HS-27A (cell line): ENCODE results near the gene LDB2.

Experiments
- DNase-seq: peaks from one replicate; pipeline ENCODE4 v3.0.0-alpha.2; 2012; ENCODE audit warnings: low read depth, missing footprints

LDB2 gene

DNA sequence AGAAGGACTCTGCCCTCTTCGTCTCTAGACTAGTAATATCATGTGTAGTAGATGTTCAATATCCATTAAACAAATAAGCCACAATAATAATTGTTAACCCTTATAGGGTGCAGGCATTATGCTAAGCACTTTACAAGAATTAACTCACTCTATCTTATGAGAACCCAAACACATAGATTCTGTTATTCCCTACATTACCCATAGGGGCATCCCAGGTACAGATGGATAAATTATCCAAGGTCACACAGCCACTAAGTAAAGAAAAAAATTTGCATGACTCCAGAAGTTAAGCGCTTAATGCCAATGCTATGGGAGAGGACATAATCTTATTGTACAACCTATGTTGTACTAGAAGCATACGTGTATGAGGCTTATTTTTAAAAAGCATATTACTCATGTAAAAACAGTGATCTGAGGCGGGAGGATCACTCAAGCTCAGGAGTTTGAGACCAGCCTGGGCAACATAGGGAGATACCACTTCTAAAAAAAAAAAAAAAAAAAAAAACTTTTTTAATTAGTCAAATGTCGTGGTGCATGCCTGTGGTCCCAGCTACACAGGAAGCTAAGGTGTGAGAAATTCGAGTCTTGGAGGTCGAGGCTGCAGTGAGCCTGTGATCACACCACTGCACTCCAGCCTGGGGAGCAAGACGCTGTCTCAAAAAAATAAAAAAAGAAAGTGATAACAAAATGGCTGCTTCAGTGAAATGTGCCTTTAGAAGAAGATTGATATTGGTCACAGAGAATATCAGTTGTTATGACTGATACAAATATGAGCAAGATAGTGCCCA, 13.6 kb downstream of the LDB2 start:
- no peak for DNase-seq

DNA sequence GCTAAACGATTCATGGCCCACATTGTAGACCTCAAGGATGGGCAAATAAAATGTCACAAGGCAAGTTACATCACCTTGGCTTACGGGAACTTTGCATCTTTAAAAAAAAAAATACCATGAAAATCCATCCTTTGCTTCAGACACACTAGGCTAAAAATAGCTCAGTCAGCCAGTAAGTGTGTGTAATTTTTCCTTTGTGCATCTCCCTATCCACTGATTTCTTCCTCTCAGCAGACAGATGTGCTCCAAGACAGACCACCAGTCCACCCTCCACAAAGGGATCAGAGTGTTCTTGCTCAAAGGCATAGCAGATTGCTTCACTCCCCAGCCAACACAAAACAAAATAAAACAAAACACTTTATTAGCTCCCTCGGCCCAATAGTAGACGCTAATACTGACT, 14.6 kb downstream of the LDB2 start:
- no peak for DNase-seq

DNA sequence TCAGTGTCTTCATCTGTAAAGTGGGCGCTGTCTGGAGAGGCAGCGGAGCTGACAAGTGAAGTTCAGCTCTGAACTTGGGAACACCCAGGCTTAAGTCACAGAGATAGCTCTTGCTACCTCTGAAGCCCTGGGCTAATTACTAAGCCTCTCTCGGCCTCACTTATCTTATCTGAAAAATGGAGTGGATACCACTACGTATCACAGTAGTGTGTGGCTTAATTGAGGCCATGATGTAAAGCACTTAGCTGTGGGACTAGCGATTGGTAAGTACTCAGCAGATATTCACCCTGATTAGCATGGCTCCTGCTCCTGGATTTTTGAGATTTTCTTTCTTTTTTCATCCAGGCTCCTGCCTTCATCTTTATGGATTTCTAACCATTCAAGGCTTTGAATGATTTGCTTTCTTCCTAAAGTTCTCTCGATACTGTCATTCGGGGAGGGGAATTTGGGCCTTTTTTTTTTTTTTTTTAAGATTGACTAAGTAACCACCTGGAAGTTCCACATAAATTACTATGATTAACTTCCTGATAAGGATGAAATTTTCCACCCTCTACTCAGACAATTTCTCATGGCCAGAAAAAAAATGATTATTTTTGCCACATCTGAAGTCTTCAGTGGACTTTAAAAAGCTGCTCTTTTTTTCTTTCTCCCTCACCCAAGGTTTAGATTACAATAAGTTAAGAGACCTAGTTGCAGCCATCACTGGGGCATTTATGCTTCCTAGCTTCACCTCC, 17.1 kb downstream of the LDB2 start:
- no peak for DNase-seq

DNA sequence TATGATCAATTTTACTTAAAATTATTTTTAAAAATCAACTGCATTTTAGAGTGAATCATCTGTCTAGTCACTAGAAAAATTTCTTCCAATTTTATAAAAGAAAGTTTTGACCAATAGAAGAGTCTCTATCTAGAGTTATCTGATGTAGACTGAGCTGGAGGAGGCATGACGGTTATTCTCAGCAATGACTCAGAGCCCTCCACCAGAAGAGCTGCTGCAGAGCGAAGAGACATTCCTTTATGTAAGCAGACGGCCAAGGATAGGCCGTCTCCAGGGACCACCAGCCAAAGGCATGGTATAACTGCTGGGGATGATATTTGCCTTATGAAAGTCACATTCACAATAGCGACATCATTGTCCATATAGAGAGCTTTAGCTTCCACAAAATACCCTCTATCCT, 23.0 kb downstream of the LDB2 start:
- DNase-seq = peak; percentile 66

DNA sequence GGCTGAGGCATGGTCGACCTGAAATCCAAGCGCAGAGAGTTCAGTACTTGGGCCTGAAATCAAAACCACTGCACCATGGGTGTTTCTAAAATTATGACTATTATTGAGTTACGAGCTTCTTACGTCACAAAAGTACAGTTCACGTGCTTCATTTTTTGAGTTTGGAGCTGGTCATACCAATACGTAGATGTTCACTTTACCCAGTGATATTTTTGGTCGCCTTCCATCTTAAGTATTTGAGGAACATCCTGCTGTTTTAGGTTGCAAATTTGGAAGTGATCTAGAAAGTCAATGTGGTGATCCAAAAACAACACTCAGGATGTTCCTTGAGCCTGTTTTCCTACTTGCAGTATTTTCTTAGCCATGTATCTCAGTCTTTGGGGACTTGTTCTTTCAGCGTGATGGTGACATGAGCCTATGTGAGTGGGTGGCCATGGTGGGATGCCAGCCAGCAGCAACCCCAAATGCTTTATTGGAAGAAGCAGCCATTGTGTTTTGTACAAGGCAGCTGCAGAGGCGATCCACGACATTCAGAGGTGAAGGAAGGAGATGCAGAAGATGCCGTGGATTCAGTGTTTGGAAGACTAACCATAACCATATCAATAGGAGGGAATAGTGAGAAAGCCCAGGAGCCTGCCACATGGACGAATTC, 28.7 kb downstream of the LDB2 start:
- no peak for DNase-seq

DNA sequence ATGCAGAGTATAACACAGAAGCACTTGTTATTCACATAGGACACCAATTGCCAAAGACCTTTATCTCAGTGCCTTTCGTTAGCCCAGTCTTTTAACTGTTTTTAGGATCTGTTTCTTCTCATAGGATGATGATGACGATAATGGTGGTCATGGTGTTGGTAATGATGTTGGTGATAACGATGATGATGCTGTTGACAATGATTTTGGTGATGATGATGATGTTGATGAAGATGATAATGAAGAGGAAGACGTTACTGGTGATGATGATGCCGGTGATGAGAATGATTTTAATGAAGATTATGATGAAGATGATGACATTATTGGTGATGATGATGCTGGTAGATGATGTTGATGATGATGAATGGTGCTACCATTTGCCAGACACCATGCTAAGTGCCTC, 29.8 kb downstream of the LDB2 start:
- no peak for DNase-seq

DNA sequence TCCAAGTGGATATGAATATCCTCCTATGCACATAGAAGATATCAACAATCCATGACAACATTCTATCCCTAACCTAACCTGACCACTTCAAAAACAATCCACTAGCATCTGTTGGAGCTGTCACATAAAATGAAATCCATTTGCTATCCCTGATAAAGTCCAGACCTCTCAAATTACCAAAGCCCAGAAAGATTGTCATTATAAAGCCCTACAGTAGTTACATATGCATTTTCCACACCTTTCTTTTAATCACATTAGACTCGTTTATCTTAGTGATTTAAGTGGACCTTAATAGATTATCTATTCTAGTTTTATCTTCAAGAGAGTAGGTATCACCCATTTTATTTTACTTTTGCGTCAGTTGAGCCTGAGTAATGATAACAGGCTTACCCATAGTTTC, 30.6 kb downstream of the LDB2 start:
- no peak for DNase-seq

DNA sequence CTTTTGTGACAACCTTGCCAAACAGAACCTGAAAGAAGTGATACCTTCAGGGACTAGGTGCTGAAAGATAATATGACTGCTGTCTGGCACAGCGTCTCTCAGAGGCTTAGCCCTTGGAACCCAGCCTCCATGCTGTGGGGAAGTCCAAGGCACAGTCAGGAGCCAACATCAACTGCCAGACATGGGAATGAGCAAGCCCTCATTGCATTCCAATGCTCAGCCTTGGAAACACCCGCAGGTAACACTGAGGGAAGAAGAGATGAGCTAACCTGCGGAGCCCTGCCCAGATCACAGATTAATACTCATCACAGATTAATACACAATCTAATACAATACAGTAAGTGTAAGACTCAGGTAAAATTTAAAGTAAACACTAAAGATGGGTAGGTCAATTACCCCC, 31.5 kb downstream of the LDB2 start:
- DNase-seq = no peak

DNA sequence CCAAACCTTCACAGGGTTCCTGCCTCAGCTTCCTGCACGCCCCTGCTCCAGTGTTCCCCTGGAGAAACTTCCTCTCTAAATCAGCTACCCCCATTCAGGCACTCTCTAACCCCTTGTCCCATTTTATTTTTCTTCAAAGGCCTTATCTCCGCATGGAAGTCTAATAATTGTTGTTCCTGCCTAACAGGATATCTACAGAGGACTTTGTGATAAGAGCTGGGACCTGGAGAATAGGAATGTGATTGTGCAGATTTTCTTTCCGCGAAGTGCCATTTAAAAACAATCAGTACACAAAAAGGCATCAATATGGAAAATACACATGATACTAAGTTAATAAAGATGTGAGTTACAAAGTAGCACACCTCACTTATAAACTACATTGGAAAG, 32.6 kb downstream of the LDB2 start:
- no peak for DNase-seq

DNA sequence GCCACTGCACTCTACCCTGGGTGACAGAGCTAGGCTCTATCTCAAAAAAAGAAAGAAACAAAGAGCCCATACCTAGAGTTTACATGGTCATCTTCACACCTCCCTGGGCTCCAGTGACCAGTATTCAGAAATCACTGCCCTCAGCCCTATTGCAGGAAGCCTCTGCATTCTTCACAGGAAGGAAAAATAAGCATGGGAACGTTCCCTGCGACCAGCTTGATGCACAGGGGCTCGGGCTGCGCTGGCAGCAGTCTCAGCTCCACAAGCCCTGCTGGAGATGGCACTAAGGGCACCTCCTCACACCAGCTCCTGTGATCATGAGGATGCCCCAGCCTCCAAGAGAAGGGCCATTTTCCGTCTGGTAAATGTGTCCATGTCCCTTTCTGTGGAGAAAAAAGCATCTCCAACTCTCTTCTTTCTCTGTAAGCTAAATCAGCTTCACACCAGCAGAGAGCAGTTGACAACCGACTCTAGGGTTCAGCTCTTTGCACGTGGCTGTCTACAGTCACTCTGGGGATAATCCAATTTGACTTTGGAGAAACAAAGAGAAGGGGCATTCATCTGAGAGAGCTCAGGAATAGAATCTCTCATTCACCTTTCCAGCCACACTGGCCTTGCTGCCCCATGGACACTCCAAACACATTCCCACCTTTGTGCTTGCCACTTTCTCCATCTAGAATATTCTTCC, 33.1 kb downstream of the LDB2 start:
- DNase-seq = no peak

DNA sequence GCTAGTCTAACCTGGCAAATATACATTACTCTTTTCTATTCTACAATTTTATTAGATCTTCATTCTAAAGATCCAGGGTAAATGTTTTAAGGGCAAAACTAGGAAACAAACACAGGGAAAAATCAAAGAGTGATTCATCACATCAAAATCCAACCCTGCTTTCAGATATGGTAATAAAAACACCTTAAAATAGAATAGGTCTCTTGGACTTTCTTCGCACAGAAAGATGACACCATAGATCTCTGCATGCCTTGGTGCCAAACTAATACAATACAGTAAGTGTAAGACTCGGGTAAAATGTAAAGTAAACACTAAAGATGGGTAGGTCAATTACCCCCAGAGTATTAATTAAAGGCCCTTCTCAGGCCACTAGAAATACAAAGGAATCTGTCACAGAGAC, 34.2 kb downstream of the LDB2 start:
- DNase-seq = no peak

DNA sequence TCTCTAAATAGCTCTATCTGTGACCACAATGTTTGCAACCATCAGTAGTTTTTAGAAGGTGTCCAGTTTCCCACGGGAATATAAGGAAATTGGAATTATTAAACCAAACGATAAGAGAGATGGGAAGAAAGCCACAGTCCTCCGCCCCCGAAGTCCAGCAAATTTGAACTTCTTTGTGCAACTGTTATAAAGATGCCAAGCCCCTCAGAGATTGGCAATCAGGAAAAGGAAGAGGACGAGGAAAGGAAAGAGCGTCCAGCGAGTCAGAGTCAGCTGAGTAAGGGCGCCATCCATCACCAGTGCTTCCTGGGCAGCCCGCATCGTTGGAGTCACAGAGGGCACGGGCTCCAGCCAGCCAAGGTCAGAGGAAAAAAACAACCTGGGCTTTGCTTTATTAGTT, 35.7 kb downstream of the LDB2 start:
- DNase-seq = no peak

DNA sequence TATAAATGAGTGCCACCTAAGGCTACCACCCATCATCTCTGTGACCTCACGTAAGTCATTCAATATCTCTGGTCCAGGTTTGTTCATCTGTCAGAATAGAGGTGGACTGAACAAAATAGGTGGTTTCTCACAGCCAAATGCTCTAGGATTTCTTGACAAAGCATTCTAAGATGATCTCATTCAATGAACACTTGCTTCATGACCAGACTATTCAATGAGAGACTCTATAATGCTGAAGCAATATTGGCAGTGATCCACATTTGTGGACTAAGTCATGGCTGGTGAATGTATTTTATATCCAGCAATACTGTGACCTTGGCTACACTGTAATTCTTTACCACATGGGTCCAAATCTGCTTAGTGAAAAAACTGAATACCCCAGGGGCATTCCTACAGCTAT, 37.9 kb downstream of the LDB2 start:
- DNase-seq = peak; percentile 55

DNA sequence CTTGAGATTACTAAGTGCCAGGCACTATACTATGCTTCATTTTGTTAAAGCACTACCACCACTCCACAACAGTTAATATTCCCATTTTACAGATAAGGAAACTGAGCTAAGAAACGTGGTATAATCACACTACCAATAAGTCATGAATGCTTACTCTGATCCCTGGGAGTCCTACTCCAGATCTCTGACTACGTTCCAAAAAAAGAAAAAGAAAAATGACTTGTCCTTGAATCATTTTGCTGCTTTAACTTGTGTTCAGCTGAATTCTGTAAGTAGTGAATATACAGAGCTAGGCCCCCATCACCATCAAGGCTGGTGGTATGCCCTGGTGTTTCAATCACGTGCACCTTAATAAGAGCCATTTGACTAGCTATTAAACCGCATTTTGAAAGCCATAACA, 39.4 kb downstream of the LDB2 start:
- DNase-seq = no peak

DNA sequence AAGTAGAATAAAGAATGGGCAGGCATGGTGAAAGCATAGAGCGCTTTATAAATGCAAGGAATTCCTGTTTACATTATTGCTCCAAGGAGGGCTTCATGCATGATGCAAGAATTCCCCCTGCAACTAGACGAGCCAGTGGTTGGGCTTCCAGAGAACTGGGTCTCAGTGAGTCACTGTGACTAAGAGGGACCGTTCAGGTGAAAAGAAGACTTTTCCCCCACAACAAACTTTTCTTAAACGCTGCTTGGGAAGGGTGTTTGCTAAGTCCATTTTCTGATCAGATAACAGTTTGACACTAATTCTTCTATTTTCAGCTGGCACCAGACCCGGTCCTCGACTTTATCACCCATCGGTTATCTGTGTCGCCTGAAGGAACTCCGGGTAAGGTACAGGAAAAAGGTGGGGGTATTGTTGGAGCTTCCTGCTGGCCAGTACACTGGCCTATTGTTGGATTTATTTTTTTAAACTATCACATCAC, 40.1 kb downstream of the LDB2 start:
- DNase-seq = no peak

DNA sequence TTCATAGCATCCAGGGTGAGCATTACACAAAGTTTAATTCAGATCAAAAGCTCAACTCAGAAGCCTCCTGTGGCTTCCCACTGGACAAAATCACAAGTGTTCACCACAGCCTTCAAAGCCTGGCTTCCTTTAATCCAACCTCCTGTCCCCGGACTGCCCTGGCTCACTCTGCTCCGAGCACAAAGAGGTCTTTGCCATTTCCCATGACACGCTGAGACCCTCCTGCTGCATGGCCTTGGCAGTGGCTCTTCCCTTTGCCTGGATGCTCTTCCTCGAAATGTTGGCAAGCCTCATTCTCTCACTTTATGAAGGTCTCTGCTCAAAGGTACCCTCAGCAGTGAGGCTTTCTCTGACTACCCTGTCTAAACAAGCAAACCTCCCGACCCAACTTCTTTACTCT, 41.0 kb downstream of the LDB2 start:
- DNase-seq = no peak

DNA sequence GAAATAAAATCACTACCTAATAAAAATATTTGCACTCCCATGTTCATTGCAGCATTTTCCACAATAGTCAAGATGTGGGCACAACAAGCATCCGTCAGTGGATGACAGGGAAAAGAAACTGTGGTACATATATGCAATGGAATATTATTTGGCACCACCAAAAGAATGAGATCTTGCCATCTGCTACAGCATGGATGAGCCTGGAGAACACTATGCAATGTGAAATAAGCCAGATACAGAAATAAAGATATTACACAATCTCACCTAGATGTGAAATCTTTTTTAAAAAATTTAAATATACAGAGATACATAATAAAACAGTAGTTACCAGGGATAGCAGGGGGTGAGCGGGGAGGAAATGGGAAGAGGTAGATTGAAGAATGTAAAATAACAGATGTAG, 44.8 kb downstream of the LDB2 start:
- no peak for DNase-seq

DNA sequence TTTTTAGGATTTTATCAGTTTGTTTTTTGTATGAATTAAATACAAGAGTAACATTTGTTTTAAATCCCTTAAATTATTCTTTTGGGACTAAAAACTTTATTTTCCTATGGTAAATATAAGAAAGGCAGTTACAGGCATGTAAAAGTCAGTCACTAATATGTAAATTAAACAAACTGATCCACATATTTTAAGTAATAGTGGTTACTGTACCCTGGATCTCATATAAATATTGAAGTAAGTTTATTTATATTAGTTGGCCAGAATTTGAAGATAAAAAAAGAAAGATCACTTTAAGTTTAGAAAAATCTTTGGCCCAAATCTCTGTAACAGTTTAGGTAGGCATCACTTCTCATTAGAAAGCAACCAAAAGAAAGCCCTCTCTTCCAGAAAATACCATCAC, 45.8 kb downstream of the LDB2 start:
- DNase-seq = no peak

DNA sequence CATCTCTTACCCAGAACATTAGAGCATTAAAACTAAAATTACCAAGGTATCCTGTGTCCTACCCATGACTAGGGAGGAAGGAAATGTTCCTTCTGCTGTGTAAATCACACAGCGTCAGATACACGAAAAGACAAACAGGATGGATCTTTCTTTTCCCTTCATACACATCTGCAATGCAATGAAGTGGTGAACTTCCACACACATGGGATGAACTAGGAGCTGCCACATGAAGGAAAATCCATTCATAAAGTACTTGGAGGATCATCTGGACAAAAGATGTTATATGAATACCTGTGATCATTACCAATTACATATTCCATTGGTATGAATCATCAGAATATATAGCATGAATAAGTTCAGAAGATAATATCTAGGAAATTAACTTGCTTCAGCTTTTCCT, 46.2 kb downstream of the LDB2 start:
- no peak for DNase-seq

DNA sequence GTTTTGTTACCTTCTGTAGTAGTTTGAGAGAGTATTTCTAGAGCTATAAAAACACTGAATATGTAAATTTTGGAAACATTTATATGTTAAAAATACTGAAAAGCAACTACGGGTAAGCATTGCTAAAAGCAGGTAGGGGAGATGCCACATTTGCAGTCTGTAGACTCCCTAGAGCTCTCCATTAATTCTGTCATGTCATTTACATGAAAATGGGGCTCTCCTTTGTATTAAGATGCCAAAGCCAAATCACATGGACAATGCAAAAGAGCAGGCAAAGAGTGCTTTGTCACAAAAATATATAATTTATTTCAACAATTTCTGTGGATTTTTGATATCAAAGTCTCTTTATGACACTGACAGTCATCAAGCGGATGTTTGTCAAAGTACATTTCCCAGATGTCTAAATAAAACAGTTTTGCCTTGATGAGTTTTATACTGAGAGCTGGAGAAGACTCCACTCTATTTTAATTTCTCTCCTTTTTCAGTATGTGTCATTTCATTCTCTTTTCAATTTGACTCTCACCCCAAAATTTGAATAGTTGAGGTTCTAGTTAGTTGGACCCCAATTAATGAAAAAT, 51.8 kb downstream of the LDB2 start:
- no peak for DNase-seq

DNA sequence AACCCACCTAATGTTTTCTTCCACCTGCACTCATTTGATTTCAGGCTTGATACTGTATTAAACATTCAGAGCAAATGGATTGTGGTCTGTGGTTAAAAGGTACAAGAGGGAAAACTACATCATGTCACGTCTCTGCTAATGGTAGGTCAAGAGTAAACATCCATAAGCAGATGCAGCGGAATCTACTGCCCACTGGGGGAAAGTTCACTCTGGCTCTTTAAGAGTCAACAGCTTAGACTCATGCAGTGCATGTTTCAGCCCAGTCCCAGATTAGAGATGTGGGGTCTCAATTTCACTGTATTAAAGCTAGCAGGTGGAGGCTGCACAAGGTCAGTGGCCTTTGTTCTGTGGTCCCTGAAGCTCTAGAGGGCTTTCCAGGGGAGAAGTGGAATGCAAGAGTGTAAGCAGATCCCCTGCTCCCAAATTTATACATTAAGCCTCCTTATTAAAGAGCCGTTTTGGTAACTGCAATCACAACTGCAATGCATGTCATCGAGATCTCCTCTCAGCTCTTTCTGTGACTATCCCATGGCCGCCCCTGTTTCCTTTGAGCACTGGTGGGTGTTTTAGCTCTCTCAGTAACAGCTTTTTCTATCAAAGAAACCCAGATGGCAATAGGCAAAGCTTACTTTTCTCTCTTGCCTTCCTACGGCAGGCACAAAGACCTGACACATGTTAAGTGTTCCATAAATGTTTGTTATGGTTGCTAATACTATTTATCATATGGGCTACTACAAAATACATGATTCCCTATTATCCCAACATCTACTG, 53.4 kb downstream of the LDB2 start:
- no peak for DNase-seq
